ENCODE results near the gene SLC6A6. TPM values are rescaled to one million over a fixed set of nuclear protein-coding genes. Genes with fewer than 3 reads are reported as not detected.

Gene SLC6A6
- total and polyA plus RNA-seq, 10 of the 15 experiments (the other 5 are each of a cell fraction or from before 2014, with no cell fraction given), result 5.6 to 47.0 (median 20.2) TPM

GRCh38 chr3:14364580-14365292, 37.7 kb upstream of the SLC6A6 start (continued):
- TF ChIP-seq ATF3 (IDR thresholded peaks at IDR 0.05; ENCODE audit: borderline replicate concordance, extremely low read depth, low read depth, low read length) (no peak), KDM1A (IDR thresholded peaks at IDR 0.05; ENCODE audit: borderline replicate concordance) (no peak), LARP7 (IDR thresholded peaks at IDR 0.05) (no peak), CBX3 (IDR thresholded peaks at IDR 0.05; ENCODE audit: borderline replicate concordance, low read depth) (no peak), YBX1 (IDR thresholded peaks at IDR 0.05) (no peak), USF1 (IDR thresholded peaks at IDR 0.05; ENCODE audit: borderline replicate concordance, extremely low read length, insufficient read depth, low read depth, low read length) (no peak), HDAC6 (IDR thresholded peaks at IDR 0.05; ENCODE audit: unreplicated experiment) (no peak), SMC3 (IDR thresholded peaks at IDR 0.05; ENCODE audit: borderline replicate concordance, low read length) (no peak)

GRCh38 chr3:14366248-14366647, 36.2 kb upstream of the SLC6A6 start:
- Histone ChIP-seq H3K27ac (ENCODE audit: control insufficient read depth, insufficient read depth) (no peak overlapping the region), H3K4me2 (ENCODE audit: control insufficient read depth, insufficient read depth) (no peak overlapping the region), H3K9ac (ENCODE audit: control insufficient read depth, insufficient read depth, low read length) (no peak overlapping the region), H4K20me1 (ENCODE audit: control insufficient read depth, insufficient read depth) (no peaks in the 10 kb centered on the region), H3K4me1 (ENCODE audit: control insufficient read depth, insufficient read depth, low read length) (no peaks in the 10 kb centered on the region), H3K36me3 (ENCODE audit: control insufficient read depth in 2 of 2, insufficient read depth in 2 of 2, low read length in 1 of 2) (no peaks in the 10 kb centered on the region), H3K79me2 (ENCODE audit: control insufficient read depth, insufficient read depth, low read length) (no peaks in the 10 kb centered on the region), H3K27me3 (replicated peaks in 1 of 2; ENCODE audit: control insufficient read depth in 2 of 2, insufficient read depth in 2 of 2, low read length in 1 of 2) (no peaks in the 10 kb centered on the region; a peak in 2 of 4 replicates), H3K4me3 (no peak overlapping the region), H3K9me3 (replicated peaks; ENCODE audit: control insufficient read depth, insufficient read depth, low read length) (no peaks in the 10 kb centered on the region), H2AFZ (ENCODE audit: control insufficient read depth, low read depth, low read length) (no peak overlapping the region)
- TF ChIP-seq E2F8 (IDR thresholded peaks at IDR 0.05; ENCODE audit: low read depth, partially characterized antibody) (no peak), TAF1 (IDR thresholded peaks at IDR 0.05; ENCODE audit: borderline replicate concordance, low read depth, low read length) (no peak)
- DNase-seq (ENCODE audit: low read depth, low spot score) (no peak), FAIRE-seq (no peak), ATAC-seq (no peak)
- POLR2A ChIA-PET, result no interaction called here
- BruUV-seq (replicated peaks), result no TSS peak
- SMC1A ChIA-PET (ENCODE audit: uncharacterized antibody, unreplicated experiment), result interaction anchor here (1.5 kb wide), 1 partner anchor 95 kb away, joined by 3 read pairs; no protein-coding TSS in a partner anchor
- in situ Hi-C loops (cut with MboI), result no loop called here
- RAD21 ChIA-PET (ENCODE audit: unreplicated experiment), result no interaction called here
- intact Hi-C loops (cut with micrococcal nuclease; ENCODE audit: unreplicated experiment), result no loop called here
- CTCF ChIA-PET, result interaction anchor here (0.7 kb wide), 1 partner anchor 53 kb away, joined by 3 read pairs; no protein-coding TSS in a partner anchor
- WGBS (ENCODE audit: insufficient coverage, insufficient replicate concordance, low lambda C conversion rate, missing lambda C conversion rate), result 10% methylated on average over 8 of the region's 8 CpGs

Data from GM12878 (cell line).